Amniotic stem cell (primary cell): ENCODE measurements around the gene IL12RB2.
A peak's percentile ranks its signal among the peaks of the same experiment; 100 is the strongest.
"Not testable (repeated sequence)": the region's sequence is repeated elsewhere in the genome, so short reads cannot be mapped to it uniquely, and the experiment has no call there.

Experiments
- DNase-seq: peaks from one replicate; lab custom pipeline; 2025; lab: John Stamatoyannopoulos, UW

The IL12RB2 gene

DNA sequence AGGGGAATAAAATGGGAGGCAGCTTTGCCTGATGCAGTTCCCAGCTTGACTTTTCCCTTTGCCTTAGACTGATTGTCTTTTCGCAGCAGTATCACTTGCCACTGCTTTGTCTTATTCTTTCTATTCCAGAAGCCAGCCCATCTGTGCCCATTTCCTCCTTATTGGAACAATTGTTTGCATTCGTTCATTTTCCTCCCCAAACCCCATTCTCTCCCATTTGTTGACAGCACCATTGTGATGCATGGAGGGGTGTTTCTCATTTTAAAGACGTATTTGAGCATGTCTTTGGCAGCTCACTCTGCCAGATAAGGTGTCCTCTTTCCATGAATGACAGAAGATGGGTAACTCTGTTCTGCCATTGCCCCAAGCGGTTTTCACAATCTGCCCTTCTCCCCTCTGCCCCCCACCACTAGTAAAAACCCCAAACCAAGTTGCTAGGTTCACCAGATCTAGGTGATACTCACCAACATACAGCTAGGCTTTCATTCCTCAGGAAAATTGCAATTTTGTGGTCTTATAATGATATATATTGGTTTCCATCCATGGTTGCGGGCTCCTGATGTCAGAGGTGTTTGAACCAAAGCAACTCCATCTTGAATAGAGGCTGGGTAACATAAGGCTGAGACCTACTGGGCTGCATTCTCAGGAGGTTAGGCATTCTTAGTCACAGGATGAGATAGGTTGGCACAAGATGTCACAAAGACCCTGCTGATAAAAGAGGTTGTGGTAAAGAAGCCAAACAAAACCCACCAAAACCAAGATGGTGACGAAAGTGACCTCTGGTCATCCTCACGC is 91.7 kb downstream of the IL12RB2 start:
- no peak for DNase-seq

GRCh38 chr1:67400029-67400786 is 92.5 kb downstream of the IL12RB2 start:
- not testable (repeated sequence) for DNase-seq

- DNase-seq: no peak
These were observed 93.8 kb downstream of the IL12RB2 start for GRCh38 chr1:67401443-67401842.

DNA sequence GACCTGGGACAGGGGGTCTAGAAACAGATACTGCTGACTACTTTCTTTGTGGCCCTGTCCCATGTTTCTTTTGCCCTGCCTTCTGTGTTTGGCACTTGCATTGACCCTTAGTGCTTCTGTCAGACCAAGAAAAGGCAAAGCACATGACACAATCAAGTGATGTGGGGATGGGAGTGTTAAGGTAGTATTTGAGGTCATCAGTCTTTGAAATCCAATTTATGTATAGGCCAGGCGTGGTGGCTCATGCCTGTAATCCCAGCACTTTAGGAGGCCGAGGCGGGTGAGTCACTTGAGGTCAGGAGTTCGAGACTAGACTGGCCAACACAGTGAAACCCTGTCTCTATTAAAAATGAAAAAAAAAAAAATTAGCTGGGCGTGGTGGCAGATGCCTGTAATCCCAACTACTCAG is 96.5 kb downstream of the IL12RB2 start:
- no peak for DNase-seq

GRCh38 chr1:67405473-67406245 is 98.0 kb downstream of the IL12RB2 start:
- no peak for DNase-seq

- DNase-seq: no peak
These were observed 99.8 kb downstream of the IL12RB2 start for GRCh38 chr1:67407498-67407897.

GRCh38 chr1:67408148-67408547 is 100.5 kb downstream of the IL12RB2 start:
- no peak for DNase-seq

DNA sequence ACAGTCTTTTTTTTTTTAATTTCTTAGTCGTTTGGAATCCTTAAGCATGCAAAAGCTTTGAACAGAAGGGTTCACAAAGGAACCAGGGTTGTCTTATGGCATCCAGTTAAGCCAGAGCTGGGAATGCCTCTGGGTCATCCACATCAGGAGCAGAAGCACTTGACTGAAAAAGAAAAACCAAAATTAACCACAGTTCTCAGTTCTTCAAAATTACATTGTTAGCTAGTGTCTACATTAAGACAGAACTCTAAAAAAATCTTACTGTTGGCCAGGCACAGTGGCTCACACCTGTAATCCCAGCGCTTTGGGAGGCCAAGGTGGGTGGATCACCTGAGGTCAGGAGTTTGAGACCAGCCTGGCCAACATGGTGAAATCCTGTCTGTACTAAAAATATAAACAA is 105.4 kb downstream of the IL12RB2 start:
- not testable (repeated sequence) for DNase-seq

DNA sequence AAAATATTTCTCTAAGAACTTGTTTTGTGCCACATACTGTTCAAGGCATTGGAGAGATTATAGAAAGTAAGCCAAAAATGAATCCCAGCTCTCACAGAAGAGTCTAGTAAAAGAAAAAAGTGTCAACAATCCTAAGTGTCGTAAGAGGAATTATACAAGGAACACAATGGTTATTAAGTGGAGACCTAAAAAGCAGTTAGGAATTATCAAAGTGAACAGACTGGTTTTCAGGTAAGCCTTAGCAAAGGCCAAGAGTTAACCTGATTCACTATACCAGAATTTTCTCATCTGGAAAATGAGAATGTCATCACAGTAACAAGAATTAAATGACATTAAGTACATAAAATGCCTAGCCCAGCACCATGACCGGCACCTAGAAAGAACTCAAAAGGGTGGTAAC is 106.9 kb downstream of the IL12RB2 start:
- no peak for DNase-seq

DNA sequence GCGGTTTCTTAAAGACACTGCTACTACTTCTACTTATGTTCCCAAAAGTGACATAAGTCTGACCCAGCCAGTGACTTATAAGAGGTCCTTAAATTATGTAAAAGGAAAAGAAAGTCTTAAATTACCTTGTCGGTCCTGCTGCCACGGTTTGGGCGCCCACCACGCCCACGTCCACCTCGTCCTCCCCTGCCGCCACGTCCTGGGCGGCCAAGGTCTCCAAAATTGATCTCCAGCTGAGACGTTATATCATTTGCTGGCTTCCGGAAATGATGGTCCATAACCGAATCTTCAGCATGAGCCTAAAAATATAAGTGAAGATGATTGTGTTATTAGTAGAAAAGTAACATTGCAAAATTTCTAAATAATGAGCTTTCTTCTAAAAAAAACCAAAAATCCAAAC is 107.4 kb downstream of the IL12RB2 start:
- no peak for DNase-seq

- DNase-seq: not testable (repeated sequence)
These were observed 110.1 kb downstream of the IL12RB2 start for GRCh38 chr1:67417733-67418132.

GRCh38 chr1:67418839-67419586 is 111.3 kb downstream of the IL12RB2 start:
- DNase-seq: no peak

DNA sequence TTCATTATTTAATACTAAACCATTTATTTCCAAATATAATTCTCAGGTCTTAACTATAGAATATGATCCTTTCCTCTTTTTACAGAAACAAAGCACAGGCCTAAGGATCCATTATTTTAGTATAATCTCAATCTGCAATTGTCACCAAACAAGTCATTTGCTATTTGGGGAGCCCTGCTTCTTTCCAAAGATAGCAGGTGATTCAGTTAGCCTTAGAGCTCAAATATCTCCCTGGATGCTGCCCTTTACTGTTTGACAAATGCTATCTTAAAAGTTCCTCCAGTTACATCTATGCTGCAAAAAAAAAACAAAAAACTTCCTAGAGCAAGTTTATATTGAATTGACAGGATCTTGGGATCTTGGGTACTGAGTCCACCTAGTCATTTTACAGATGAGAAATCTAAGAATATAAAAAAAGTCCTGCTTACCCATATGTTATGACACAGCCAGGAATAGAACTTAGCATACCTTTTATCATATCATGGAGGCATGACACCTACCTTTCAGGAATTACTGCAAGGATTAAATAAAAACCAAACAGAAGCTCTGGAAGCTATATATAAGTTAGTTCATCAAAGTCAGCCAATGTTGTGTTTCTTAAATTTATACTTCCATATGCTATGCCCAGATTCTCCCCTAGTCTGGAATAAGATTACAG is 113.3 kb downstream of the IL12RB2 start:
- no peak for DNase-seq

DNA sequence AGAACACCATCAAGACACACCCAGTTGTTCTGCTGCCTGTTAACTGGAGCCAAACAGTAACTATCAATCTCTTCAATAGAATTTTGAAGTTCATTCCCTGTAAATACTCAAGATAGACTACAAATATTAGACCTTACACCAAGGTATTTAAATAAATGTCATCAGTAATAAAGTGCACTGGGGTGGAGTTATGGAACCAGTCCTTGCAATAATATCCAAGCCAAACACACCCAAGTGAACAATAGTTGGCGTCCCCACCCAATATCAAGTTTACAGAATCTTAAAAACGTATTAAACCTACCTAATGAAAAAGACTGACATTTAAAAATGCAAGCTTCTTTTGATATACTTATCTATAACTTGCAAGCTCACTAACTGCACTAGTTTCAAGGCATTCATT is 119.8 kb downstream of the IL12RB2 start:
- DNase-seq: no peak

- no peak for DNase-seq
These were observed 120.3 kb downstream of the IL12RB2 start for GRCh38 chr1:67427947-67428346.

DNA sequence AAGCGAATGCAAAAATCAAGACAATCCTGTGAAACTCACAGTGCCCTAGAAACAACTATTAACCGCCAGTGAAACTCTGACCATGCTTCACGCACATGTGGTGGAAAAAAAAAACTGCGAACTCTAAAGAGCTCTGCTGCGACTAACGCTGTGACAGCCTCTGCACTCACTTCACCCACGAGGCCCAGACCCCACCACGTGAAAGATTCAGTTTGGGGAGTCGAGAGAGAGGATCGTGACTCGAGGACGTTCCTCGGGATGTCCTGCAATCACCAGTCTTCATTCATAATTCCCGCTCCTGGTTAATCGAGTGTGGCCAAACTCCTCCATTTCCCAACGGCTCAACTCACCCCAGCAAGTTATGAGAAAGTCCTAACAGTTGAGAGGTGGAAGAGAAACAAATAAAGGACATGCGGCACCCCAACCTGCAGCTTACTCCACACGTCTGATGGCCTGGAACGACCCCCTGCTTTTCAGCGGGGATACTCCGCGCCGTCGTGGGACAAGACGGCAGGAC is 121.4 kb downstream of the IL12RB2 start:
- DNase-seq: no peak

GRCh38 chr1:67429528-67430357 is 122.1 kb downstream of the IL12RB2 start:
- DNase-seq: no peak

DNA sequence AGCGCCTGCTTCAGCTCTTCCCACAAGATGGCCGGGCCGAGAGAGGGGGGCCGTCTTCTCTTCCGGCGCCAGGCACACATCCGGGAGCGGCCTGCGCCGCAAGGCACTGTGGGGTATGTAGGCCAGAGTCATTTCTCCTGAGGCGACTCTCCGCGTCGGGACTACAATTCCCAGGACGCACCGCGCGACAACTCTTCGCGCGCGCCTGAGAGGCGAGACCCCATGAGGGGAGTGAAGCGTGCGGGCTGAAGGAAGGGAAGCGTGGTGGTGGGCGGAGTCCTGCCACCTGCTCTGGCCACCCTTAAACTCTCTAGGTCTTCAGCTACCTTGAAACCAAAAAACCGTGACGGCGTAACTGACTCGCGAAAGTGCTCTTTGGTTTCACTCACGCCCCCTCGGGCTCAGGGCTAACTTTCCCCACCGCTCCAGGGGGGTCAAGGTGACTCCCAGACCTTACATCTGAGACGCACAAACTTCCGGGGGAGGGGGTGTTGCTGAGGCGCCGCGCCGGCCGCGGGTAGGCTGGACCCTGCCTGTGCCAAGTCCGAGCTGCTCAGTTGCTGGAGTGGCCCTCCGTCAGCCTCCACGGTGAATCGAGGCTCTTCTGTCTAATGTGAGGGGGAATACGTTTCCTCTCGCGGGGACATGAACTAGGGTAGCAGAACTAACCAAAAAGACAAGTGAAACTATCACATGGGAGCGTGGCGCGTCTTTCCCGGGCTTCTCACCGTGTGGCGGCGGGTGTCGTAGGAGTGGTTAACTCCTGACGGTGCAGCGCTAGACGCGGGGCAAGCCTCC is 122.9 kb downstream of the IL12RB2 start, which contains the start of gene SERBP1:
TSS of gene SERBP1 (minus strand) at position 45 of the 798 bp plus-strand sequence. CDS start 102 bp downstream, outside the sequence.
- DNase-seq: peak; percentile 80

GRCh38 chr1:67431156-67431765 is 123.6 kb downstream of the IL12RB2 start:
- no peak for DNase-seq
